Panc1 (cell line): ENCODE measurements around the gene PRSS21. TPM values are rescaled to one million over a fixed set of nuclear protein-coding genes. Genes with fewer than 3 reads are reported as not detected.

Experiments used
- ATAC-seq: fragments of 200-7000 bp; cut with Tn5 transposase; 2 replicates; pipeline ENCODE4 v1.9.1; 2020; ENCODE audit warnings: mild to moderate bottlenecking, moderate library complexity
- BruUV-seq: library from RNA; stranded (reverse); fragments of 400-500 nt; replicated peaks from 2 replicates; lab custom pipeline; 2021; lab: Mats Ljungman, UMichigan
- CTCF ChIA-PET: fragments of 300-600 bp; sonication (Branson Sonifier 250); formaldehyde crosslinking; loops from one replicate; lab custom pipeline; 2022; ENCODE audit warnings: antibody characterized with exemption; lab: Charles Lee
- POLR2A ChIA-PET: fragments of 300-600 bp; sonication (Branson Sonifier 250); formaldehyde crosslinking; loops from one replicate; lab custom pipeline; 2022; ENCODE audit warnings: antibody characterized with exemption; lab: Charles Lee
- DNase-seq: peaks from one replicate; pipeline ENCODE4 v3.0.0-alpha.2; 2010; ENCODE audit warnings: low read depth, low spot score
- H3K27ac ChIP-seq: 2 replicates; pipeline ENCODE4 v1.5.1; 2011; ENCODE audit warnings: mild to moderate bottlenecking, low read length, inconsistent platforms
- H3K27me3 ChIP-seq: fragments of 200-500 bp; sonication (Bioruptor generic); 2 replicates; pipeline ENCODE4 v1.6.0; 2014; ENCODE audit warnings: low read length, inconsistent platforms; ENCODE audit not compliant: control insufficient read depth, insufficient read depth
- H3K36me3 ChIP-seq: fragments of 200-500 bp; sonication (Bioruptor generic); 2 replicates; pipeline ENCODE4 v1.5.1; 2014; ENCODE audit warnings: inconsistent platforms, mild to moderate bottlenecking, low read length, moderate library complexity; ENCODE audit not compliant: control insufficient read depth, insufficient read depth
- H3K4me1 ChIP-seq: 2 replicates; pipeline ENCODE4 v1.5.1; 2011; ENCODE audit warnings: inconsistent platforms, mild to moderate bottlenecking, low read length, moderate library complexity; ENCODE audit not compliant: control insufficient read depth, insufficient read depth
- H3K4me3 ChIP-seq, 2 experiments: 2 replicates each; pipeline ENCODE4 v1.5.1; 2011 to 2012; ENCODE audit warnings: low read depth in 2 of 2, low read length in 2 of 2, mild to moderate bottlenecking in 2 of 2, inconsistent platforms in 1 of 2, moderate library complexity in 1 of 2
- H3K9me3 ChIP-seq: fragments of 200-500 bp; sonication (Bioruptor generic); 2 replicates; pipeline ENCODE4 v1.5.1; 2014; ENCODE audit warnings: low read depth, mild to moderate bottlenecking, inconsistent platforms, low read length, moderate library complexity; ENCODE audit not compliant: control insufficient read depth, insufficient read depth
- POLR2AphosphoS5 ChIP-seq: IDR thresholded peaks from 2 replicates; pipeline ENCODE4 v1.6.1; 2012; ENCODE audit warnings: mild to moderate bottlenecking, low read depth, low read length, moderate library complexity
- SIN3A ChIP-seq: IDR thresholded peaks from 2 replicates; pipeline ENCODE4 v1.6.1; 2012; ENCODE audit warnings: low read depth, mild to moderate bottlenecking, low read length, moderate library complexity, borderline replicate concordance; ENCODE audit not compliant: insufficient read depth
- TCF7L2 ChIP-seq: IDR thresholded peaks from 2 replicates; pipeline ENCODE4 v1.6.1; 2011; ENCODE audit warnings: mild to moderate bottlenecking, low read depth, low read length, inconsistent platforms
- in situ Hi-C: cut with HindIII; loops from 2 replicates; pipeline ENCODE4 v1.10.0; 2016; ENCODE audit warnings: low sequenced_read_pairs, low pct_unique_long_range_greater_than_20kb
- intact Hi-C: fragments of 100-400 bp; cut with micrococcal nuclease; formaldehyde crosslinking; loops from one replicate; pipeline ENCODE4 v1.10.0; 2022; ENCODE audit not compliant: unreplicated experiment
- total RNA-seq: library from RNA; stranded (reverse); gene quantifications from one replicate; pipeline ENCODE4 v1.2.1, GENCODE V29; 2021; ENCODE audit not compliant: unreplicated experiment
- TF ChIP-seq, protein P1 (sequence below): fragments of 450-650 bp; IDR thresholded peaks from 2 replicates; pipeline ENCODE4 v1.5.1; 2017; ENCODE audit warnings: mild to moderate bottlenecking
- TF ChIP-seq, protein P2 (sequence below), 2 experiments: IDR thresholded peaks; 2 replicates each; pipeline ENCODE4 v1.6.1; 2011 to 2012; ENCODE audit warnings: low read depth in 2 of 2, control low read depth in 1 of 2, low read length in 1 of 2, mild to moderate bottlenecking in 1 of 2, moderate library complexity in 1 of 2; ENCODE audit not compliant: insufficient read depth in 1 of 2

PRSS21 gene
- total RNA-seq, 1 experiment from 2014 or later = not detected

DNA sequence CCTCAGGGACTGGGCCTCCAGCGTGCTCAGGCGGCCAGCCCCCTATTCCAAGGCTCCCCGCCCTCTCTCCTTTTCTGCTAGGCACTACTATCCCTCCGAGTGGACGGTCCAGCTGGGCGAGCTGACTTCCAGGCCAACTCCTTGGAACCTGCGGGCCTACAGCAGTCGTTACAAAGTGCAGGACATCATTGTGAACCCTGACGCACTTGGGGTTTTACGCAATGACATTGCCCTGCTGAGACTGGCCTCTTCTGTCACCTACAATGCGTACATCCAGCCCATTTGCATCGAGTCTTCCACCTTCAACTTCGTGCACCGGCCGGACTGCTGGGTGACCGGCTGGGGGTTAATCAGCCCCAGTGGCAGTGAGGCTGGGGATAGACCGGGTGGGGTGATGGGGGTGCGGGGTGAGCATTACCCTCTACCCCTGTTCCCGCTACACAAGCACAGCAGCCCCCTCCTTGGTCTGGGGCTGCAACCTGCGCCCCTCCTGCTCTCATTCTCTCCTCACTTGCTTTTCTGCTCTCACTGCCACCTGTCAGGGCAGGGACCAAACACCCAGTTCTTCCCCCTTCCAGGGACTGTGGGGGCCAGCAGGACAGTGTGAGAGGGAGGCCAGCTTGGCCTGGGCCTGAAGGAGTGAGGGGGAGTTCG lies 17.7 kb upstream of the PRSS21 start:
- CTCF ChIA-PET = no interaction called here
- DNase-seq (no peak), ATAC-seq (peak; percentile 52)
- Histone ChIP-seq H3K4me1 (0 out of 2 replicates have a peak, but pooled peaks cover 2% of the 10 kb centered on the region), H3K4me3 (no peak overlapping the region), H3K9me3 (peaks cover 10% of the 10 kb centered on the region; the same call in 1 of the 2 replicates), H3K36me3 (no peaks in the 10 kb centered on the region), H3K27me3 (no peaks in the 10 kb centered on the region), H3K27ac (no peak overlapping the region)
- TF ChIP-seq, protein P1, sequence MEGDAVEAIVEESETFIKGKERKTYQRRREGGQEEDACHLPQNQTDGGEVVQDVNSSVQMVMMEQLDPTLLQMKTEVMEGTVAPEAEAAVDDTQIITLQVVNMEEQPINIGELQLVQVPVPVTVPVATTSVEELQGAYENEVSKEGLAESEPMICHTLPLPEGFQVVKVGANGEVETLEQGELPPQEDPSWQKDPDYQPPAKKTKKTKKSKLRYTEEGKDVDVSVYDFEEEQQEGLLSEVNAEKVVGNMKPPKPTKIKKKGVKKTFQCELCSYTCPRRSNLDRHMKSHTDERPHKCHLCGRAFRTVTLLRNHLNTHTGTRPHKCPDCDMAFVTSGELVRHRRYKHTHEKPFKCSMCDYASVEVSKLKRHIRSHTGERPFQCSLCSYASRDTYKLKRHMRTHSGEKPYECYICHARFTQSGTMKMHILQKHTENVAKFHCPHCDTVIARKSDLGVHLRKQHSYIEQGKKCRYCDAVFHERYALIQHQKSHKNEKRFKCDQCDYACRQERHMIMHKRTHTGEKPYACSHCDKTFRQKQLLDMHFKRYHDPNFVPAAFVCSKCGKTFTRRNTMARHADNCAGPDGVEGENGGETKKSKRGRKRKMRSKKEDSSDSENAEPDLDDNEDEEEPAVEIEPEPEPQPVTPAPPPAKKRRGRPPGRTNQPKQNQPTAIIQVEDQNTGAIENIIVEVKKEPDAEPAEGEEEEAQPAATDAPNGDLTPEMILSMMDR = no peak
- TF ChIP-seq, protein P2, sequence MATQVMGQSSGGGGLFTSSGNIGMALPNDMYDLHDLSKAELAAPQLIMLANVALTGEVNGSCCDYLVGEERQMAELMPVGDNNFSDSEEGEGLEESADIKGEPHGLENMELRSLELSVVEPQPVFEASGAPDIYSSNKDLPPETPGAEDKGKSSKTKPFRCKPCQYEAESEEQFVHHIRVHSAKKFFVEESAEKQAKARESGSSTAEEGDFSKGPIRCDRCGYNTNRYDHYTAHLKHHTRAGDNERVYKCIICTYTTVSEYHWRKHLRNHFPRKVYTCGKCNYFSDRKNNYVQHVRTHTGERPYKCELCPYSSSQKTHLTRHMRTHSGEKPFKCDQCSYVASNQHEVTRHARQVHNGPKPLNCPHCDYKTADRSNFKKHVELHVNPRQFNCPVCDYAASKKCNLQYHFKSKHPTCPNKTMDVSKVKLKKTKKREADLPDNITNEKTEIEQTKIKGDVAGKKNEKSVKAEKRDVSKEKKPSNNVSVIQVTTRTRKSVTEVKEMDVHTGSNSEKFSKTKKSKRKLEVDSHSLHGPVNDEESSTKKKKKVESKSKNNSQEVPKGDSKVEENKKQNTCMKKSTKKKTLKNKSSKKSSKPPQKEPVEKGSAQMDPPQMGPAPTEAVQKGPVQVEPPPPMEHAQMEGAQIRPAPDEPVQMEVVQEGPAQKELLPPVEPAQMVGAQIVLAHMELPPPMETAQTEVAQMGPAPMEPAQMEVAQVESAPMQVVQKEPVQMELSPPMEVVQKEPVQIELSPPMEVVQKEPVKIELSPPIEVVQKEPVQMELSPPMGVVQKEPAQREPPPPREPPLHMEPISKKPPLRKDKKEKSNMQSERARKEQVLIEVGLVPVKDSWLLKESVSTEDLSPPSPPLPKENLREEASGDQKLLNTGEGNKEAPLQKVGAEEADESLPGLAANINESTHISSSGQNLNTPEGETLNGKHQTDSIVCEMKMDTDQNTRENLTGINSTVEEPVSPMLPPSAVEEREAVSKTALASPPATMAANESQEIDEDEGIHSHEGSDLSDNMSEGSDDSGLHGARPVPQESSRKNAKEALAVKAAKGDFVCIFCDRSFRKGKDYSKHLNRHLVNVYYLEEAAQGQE (IDR thresholded peaks at IDR 0.05; ENCODE audit: insufficient read depth in 1 of 2, low read depth in 2 of 2, low read length in 1 of 2) = no peak
- no peak for TF ChIP-seq SIN3A
- TF ChIP-seq TCF7L2 = no peak
- no peak for TF ChIP-seq POLR2AphosphoS5
- BruUV-seq = no TSS peak
- in situ Hi-C loops (no loop called here), intact Hi-C loops (no loop called here)
- POLR2A ChIA-PET = no interaction called here

DNA sequence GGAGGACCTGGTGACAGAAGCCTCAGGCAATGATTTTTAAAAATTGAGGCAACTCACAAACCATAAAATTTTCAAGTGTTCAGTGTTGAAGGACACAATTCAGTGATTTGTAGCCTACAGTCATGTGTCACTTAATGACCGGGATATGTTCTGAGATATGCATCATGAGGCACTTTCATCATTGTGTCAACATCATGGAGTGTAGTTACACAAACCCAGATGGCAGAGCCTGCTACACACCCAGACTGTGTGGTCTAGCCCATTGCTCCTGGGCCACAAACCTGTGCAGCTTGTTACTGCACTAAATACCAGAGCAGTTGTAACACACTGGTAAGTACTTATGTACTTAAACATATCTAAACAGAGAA lies 17.2 kb upstream of the PRSS21 start:
- Histone ChIP-seq H3K4me1 (no peaks in the 10 kb centered on the region), H3K27me3 (no peaks in the 10 kb centered on the region), H3K4me3 (no peak overlapping the region), H3K36me3 (no peaks in the 10 kb centered on the region), H3K9me3 (peaks cover 11% of the 10 kb centered on the region; the same call in 1 of the 2 replicates), H3K27ac (no peak overlapping the region)
- DNase-seq (peak; percentile 60), ATAC-seq (peak; percentile 81)
- TF ChIP-seq, protein P1 = no peak
- TF ChIP-seq SIN3A (no peak), POLR2AphosphoS5 (no peak), TCF7L2 (no peak)
- TF ChIP-seq, protein P2 (IDR thresholded peaks at IDR 0.05; ENCODE audit: insufficient read depth in 1 of 2, low read depth in 2 of 2, low read length in 1 of 2) = no peak
- no TSS peak for BruUV-seq
- in situ Hi-C loops (no loop called here), intact Hi-C loops (no loop called here)
- ChIA-PET CTCF (no interaction called here), POLR2A (interaction anchor here (0.7 kb wide), 1 partner anchor 141 kb away, joined by 5 read pairs; no protein-coding TSS in a partner anchor)
